Liver (tissue), 9 donors: ENCODE results near the gene PRAMEF27. TPM values are rescaled to one million over a fixed set of nuclear protein-coding genes. Genes with fewer than 3 reads are reported as not detected.
"Not testable (repeated sequence)": the region's sequence is repeated elsewhere in the genome, so short reads cannot be mapped to it uniquely, and the experiment has no call there.

Source experiments
- DNase-seq: peaks from one replicate; pipeline ENCODE4 v3.0.0-alpha.2; 2017; ENCODE audit warnings: low spot score
- H3K27ac ChIP-seq, 2 donors: one replicate each; pipeline ENCODE4 v1.7.0; 2013; ENCODE audit warnings: inconsistent platforms in 2 of 2, low read length in 2 of 2, control low read depth in 1 of 2, low read depth in 1 of 2, mild to moderate bottlenecking in 1 of 2
- H3K27me3 ChIP-seq, 4 donors: one replicate each; pipeline versions ENCODE4 v1.6.1 to v1.7.0; 2013; ENCODE audit warnings: low read length in 3 of 4, inconsistent platforms in 1 of 4, mild to moderate bottlenecking in 1 of 4, moderate library complexity in 1 of 4; ENCODE audit not compliant: control insufficient read depth in 4 of 4, insufficient read depth in 4 of 4
- H3K36me3 ChIP-seq, 4 donors: one replicate each; pipeline versions ENCODE4 v1.6.1 to v1.7.0; 2013; ENCODE audit warnings: low read length in 3 of 4, mild to moderate bottlenecking in 3 of 4, low read depth in 1 of 4, moderate library complexity in 1 of 4; ENCODE audit not compliant: control insufficient read depth in 4 of 4, insufficient read depth in 3 of 4
- H3K4me1 ChIP-seq, 4 donors: one replicate each; pipeline versions ENCODE4 v1.6.1 to v1.7.0; 2013; ENCODE audit warnings: low read length in 3 of 4, mild to moderate bottlenecking in 3 of 4, moderate library complexity in 1 of 4; ENCODE audit not compliant: control insufficient read depth in 4 of 4, insufficient read depth in 4 of 4
- H3K4me3 ChIP-seq, 3 donors: one replicate each; pipeline versions ENCODE4 v1.6.1 to v1.7.0; 2013; ENCODE audit warnings: low read length in 3 of 3, control low read depth in 1 of 3, low read depth in 1 of 3, mild to moderate bottlenecking in 1 of 3
- H3K9ac ChIP-seq, 2 donors: one replicate each; pipeline ENCODE4 v1.7.0; 2013; ENCODE audit warnings: low read length in 2 of 2, mild to moderate bottlenecking in 2 of 2, moderate library complexity in 2 of 2, control low read depth in 1 of 2, low read depth in 1 of 2
- H3K9me3 ChIP-seq, 4 donors: one replicate each; pipeline versions ENCODE4 v1.6.1 to v1.7.0; 2013; ENCODE audit warnings: low read length in 3 of 4; ENCODE audit not compliant: control insufficient read depth in 4 of 4
- WGBS: extraction: QIAGEN DNeasy Blood & Tissue Kit; methylation state at CpG from one replicate; pipeline ENCODE4 v1.1.7; 2013; 5-methylcytosine and 5-hydroxymethylcytosine counted together
- polyA plus RNA-seq, 2 donors: library from polyadenylated mRNA; stranded (reverse) in 1 of 2; unstranded in 1 of 2; fragments of 200-250 nt in 1 of 2; fragments of >200 nt in 1 of 2; fragmentation: Nextera tagmentation in 1 of 2; extraction: Ambion mirVana in 1 of 2; gene quantifications; one replicate each; pipeline versions ENCODE4 v1.2.1 to v1.2.3, GENCODE V29; 2013 to 2015
- total RNA-seq, 2 donors: library from RNA; depleted of rRNA; stranded (reverse); fragments of >200 nt; gene quantifications; one replicate each; pipeline ENCODE4 v1.2.3, GENCODE V29; 2014
- donor health status: healthy.
- donor health status: healthy.
- donor health status: healthy.
- donor health status: healthy.
- donor health status: healthy.

PRAMEF27 gene
- not detected for total RNA-seq
- polyA plus RNA-seq, result not detected

- not testable (repeated sequence) for DNase-seq, H3K27me3 ChIP-seq, H3K36me3 ChIP-seq, H3K9ac ChIP-seq, H3K9me3 ChIP-seq, H3K27ac ChIP-seq, H3K4me3 ChIP-seq, H3K4me1 ChIP-seq
- 73% methylated on average over 3 of the region's 3 CpGs for WGBS
Observed at GRCh38 chr1:13056475-13056874, at the start of gene PRAMEF27. TSS of gene PRAMEF27 (minus strand) at chr1:13056575. CDS start at chr1:13053659, 2,916 bp downstream.

DNA sequence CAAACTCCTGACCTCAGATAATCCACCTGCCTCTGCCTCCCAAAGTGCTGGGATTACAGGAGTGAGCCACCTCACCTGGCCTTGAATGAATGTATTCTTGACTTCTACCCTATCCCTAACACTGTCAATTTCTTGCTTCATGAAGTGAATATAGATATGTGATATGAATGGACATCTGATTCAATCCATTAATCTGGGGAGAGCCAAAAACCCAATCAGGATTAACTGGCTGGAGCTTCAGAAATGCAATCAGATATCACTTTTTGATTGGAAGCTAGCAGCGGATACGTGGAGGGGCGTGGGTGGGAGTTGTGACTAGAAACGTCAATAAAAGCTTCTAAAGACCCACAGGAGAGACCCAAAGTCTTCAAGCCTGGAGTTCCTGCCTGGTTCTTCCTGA lies 14.1 kb upstream of the PRAMEF27 start, which contains the start of gene PRAMEF25:
Gene PRAMEF25 (plus strand): TSS at position 301 of the 400 bp plus-strand sequence. CDS start 2,920 bp downstream, outside the sequence.
- not testable (repeated sequence) for H3K36me3 ChIP-seq, H3K4me1 ChIP-seq, H3K9me3 ChIP-seq, H3K4me3 ChIP-seq, DNase-seq, H3K27ac ChIP-seq, H3K9ac ChIP-seq, H3K27me3 ChIP-seq
- no CpG with 5 or more reads among the region's 4 CpGs for WGBS

GRCh38 chr1:13019846-13020245 lies 36.5 kb downstream of the PRAMEF27 start:
- not testable (repeated sequence) for H3K27ac ChIP-seq, DNase-seq, H3K4me3 ChIP-seq, H3K4me1 ChIP-seq, H3K36me3 ChIP-seq, H3K9me3 ChIP-seq, H3K9ac ChIP-seq, H3K27me3 ChIP-seq
- WGBS, result 30% methylated on average over 4 of the region's 9 CpGs

DNA sequence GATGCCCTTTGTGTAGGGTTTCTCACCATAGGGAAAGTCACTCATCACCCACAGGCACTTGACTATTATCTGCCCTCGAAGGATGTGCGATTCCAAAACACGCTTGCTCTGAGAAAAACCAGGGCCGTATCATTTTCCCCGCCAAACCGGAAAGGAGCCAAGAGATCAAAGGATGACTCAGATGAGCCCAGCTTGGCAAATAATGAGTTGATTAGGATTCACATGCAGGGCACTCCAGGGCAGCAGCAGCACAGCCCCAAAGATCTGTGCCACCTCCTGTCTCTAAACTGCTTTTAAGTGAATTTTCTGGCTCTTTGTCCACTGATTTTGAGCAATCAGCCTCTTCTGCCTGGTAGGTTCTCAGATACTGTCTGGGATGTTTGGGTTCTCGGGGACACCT lies 44.4 kb downstream of the PRAMEF27 start:
- H3K27me3 ChIP-seq, H3K4me3 ChIP-seq, DNase-seq, H3K9me3 ChIP-seq, H3K9ac ChIP-seq, H3K36me3 ChIP-seq, H3K4me1 ChIP-seq, H3K27ac ChIP-seq: not testable (repeated sequence)
- no CpG with 5 or more reads among the region's 7 CpGs for whole genome bisulfite sequencing

GRCh38 chr1:13009348-13009747 lies 47.0 kb downstream of the PRAMEF27 start:
- not testable (repeated sequence) for H3K4me3 ChIP-seq, H3K9me3 ChIP-seq, DNase-seq, H3K27me3 ChIP-seq, H3K27ac ChIP-seq, H3K4me1 ChIP-seq, H3K36me3 ChIP-seq, H3K9ac ChIP-seq
- WGBS, result no CpG with 5 or more reads among the region's 3 CpGs

- whole genome bisulfite sequencing, result 50% methylated on average over 2 of the region's 4 CpGs
- not testable (repeated sequence) for H3K27me3 ChIP-seq, DNase-seq, H3K4me3 ChIP-seq, H3K27ac ChIP-seq, H3K9ac ChIP-seq, H3K9me3 ChIP-seq, H3K36me3 ChIP-seq, H3K4me1 ChIP-seq
Observed at GRCh38 chr1:13005732-13006131, 50.6 kb downstream of the PRAMEF27 start.

Other genes starting within 250 kb of the PRAMEF27 start
- gene PRAMEF11, start 225.2 kb downstream of the PRAMEF27 start, total RNA-seq, result not detected
- not detected for gene PRAMEF11, start 225.2 kb downstream of the PRAMEF27 start, polyA plus RNA-seq
- not detected for gene HNRNPCL1, start 207.9 kb downstream of the PRAMEF27 start, total RNA-seq
- not detected for gene HNRNPCL1, start 207.9 kb downstream of the PRAMEF27 start, polyA plus RNA-seq
- not detected for gene PRAMEF2, start 199.5 kb downstream of the PRAMEF27 start, total RNA-seq
- not detected for gene PRAMEF2, start 199.5 kb downstream of the PRAMEF27 start, polyA plus RNA-seq
- not detected for gene PRAMEF4, start 170.4 kb downstream of the PRAMEF27 start, total RNA-seq
- not detected for gene PRAMEF4, start 170.4 kb downstream of the PRAMEF27 start, polyA plus RNA-seq
- gene PRAMEF10, start 158.3 kb downstream of the PRAMEF27 start, total RNA-seq, result not detected
- under 1 TPM in 1 of 2 donors, not detected in 1; 0.39 TPM for gene PRAMEF10, start 158.3 kb downstream of the PRAMEF27 start, polyA plus RNA-seq
- not detected for gene PRAMEF7, start 140.0 kb downstream of the PRAMEF27 start, total RNA-seq
- under 1 TPM in 1 of 2 donors, not detected in 1; 0.03 TPM for gene PRAMEF7, start 140.0 kb downstream of the PRAMEF27 start, polyA plus RNA-seq
- not detected for gene PRAMEF6, start 109.0 kb downstream of the PRAMEF27 start, total RNA-seq
- gene PRAMEF6, start 109.0 kb downstream of the PRAMEF27 start, polyA plus RNA-seq, result not detected
- not detected for gene HNRNPCL3, start 4.2 kb upstream of the PRAMEF27 start, total RNA-seq
- gene HNRNPCL3, start 4.2 kb upstream of the PRAMEF27 start, polyA plus RNA-seq, result not detected
- not detected for gene PRAMEF25, start 14.2 kb upstream of the PRAMEF27 start, total RNA-seq
- not detected for gene PRAMEF25, start 14.2 kb upstream of the PRAMEF27 start, polyA plus RNA-seq
- gene HNRNPCL2, start 60.3 kb upstream of the PRAMEF27 start, total RNA-seq, result not detected
- not detected for gene HNRNPCL2, start 60.3 kb upstream of the PRAMEF27 start, polyA plus RNA-seq
- not detected for gene PRAMEF26, start 99.4 kb upstream of the PRAMEF27 start, total RNA-seq
- gene PRAMEF26, start 99.4 kb upstream of the PRAMEF27 start, polyA plus RNA-seq, result not detected
- not detected for gene HNRNPCL4, start 109.1 kb upstream of the PRAMEF27 start, total RNA-seq
- not detected for gene HNRNPCL4, start 109.1 kb upstream of the PRAMEF27 start, polyA plus RNA-seq
- gene PRAMEF9, start 115.3 kb upstream of the PRAMEF27 start, total RNA-seq, result not detected
- not detected for gene PRAMEF9, start 115.3 kb upstream of the PRAMEF27 start, polyA plus RNA-seq
- gene PRAMEF13, start 144.8 kb upstream of the PRAMEF27 start, total RNA-seq, result not detected
- not detected for gene PRAMEF13, start 144.8 kb upstream of the PRAMEF27 start, polyA plus RNA-seq
- gene PRAMEF18, start 169.6 kb upstream of the PRAMEF27 start, total RNA-seq, result not detected
- gene PRAMEF18, start 169.6 kb upstream of the PRAMEF27 start, polyA plus RNA-seq, result not detected
- gene PRAMEF5, start 197.6 kb upstream of the PRAMEF27 start, total RNA-seq, result not detected
- gene PRAMEF5, start 197.6 kb upstream of the PRAMEF27 start, polyA plus RNA-seq, result not detected
- not detected for gene PRAMEF8, start 228.6 kb upstream of the PRAMEF27 start, total RNA-seq
- gene PRAMEF8, start 228.6 kb upstream of the PRAMEF27 start, polyA plus RNA-seq, result not detected
- gene PRAMEF33, start 247.0 kb upstream of the PRAMEF27 start, total RNA-seq, result under 1 TPM in 1 of 2 donors, not detected in 1; 0.17 TPM
- gene PRAMEF33, start 247.0 kb upstream of the PRAMEF27 start, polyA plus RNA-seq, result under 1 TPM in 1 of 2 donors, not detected in 1; 0.12 TPM